Colon (tissue), 2 donors: ENCODE results near the gene CDKN1C.

Experiments
- FAIRE-seq: peaks from 2 replicates; lab custom pipeline; 2012; peaks lifted over from hg19 to GRCh38; lab: Jason Lieb, UNC
- donor health status: control.
- donor health status: control.

CDKN1C gene

DNA sequence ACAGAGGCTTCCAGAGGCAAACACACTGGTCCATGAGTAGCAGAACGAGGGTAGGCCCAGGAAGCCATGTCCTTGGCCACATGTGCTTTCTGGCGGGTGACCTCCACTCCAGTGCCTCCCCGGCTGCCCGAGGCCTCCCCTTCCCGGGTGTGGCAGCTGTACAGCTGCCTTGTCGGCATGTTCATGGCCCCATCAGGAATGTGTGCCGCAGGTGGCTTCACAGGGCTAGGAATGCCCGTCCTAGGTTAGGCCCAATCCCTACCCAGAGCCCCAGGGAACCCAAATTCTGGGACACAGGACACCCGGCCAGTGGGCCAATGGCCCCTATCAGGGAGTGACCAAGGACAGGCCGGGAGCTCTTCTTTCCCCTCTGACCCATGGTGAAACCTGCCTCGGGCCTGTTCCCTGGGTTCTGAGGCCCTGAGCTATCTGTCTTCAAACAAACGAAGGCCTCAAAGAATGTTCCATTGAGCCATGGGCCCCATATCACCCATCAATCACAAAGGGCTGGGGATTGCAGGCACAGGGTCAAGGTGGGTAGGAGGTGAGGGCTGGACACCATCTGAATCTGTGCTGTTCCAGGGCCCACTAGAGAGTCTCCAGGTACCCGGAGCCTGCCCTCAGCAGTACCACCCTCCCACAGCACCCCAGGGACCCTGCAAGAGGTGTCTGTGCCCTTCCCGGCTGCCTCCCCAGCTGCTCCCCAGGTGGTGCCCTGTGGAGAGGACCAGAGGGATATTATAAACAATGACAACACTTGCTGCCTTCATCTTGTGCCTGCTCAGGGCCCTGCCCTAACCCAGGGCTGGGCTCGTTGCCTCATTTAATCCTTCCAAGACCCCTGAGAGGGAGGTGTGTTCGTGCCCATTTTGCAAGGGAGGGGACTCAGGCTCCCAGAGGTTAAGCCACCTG lies 4.0 kb upstream of the CDKN1C start:
- FAIRE-seq: no peak

DNA sequence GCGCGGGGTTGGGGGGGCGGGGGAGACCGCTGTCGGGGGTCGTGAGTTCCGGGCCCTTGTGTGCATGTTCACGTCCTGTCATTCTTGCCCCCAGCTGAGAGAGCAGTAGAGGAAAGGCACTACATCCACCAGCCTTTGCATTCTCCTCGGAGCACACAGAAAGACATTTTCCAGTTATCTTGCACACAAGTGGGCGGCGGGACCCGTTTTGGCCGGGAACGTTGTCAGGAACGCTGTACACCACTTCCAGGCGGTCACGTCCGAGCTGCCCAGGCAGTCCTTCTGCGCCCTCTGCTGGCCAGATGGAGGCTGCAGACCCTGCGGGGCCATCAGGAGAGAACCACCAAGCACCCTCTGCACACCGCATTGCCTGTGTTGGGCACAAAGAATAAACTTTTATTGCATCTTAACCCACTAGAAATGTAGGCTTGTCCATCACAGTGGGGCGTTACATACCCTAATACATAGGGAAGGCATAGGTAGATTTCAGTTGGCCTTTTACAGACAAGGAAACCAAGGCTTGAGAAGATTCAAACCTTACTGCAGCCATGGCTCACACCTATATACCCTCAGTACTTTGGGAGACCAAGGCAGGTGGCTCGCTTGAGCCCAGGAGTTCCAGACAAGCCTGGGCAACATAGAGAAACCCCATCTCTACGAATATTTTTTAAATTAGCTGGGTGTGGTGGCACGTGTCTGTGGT lies 2.8 kb upstream of the CDKN1C start:
- FAIRE-seq: no peak

DNA sequence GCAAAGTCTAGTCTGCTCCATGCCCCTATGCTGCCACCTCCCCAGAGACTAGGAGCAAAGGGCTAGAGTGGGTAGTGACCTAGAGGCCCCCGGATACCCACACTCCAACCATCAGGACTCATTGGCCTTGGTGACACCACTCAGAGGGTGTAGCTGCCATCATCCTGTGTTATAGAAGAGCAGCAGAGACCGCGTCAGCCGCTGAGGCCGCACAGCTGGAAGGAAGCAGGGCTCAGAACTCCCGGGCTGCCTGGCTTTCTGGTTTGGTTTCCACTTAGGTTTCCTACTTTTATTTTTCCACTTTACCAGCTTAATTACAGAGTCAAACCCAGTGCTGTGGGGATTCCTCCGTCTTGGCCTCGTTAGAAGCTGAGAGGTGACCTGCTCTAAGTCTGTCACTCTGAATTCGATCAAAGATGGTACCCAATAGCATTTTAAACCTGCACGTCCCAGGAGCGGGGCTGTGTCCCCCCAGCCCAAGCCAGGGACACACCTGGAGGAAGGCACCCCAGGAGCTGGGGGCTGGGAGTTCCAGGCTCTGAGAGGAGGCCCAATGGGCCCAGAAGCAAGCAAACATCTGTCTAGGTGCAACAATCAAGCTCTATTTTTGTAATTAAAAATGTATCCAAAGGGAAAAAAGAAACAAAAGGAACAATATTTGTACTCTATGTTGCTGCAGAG lies 2.1 kb upstream of the CDKN1C start:
- FAIRE-seq: no peak

DNA sequence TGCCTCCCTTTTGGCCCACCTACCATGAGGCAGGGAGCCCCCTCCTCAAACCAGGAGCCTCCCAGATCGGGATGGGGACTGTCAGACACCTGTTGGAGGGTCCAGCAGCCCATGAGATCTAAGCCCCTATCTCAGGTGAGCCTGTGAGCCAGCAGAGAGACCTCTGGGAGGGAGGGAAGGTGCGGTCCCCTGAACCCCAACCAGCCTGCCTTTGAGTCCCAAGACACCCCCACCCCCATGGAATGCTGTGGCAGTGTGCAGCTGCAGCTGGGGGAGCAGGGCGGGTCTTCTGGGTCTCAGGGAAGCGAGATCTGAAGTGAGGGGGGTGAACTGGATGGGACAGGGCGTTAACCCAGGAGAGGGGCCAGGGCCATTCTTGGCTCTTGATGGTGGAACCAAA lies 1.4 kb upstream of the CDKN1C start:
- FAIRE-seq: no peak

DNA sequence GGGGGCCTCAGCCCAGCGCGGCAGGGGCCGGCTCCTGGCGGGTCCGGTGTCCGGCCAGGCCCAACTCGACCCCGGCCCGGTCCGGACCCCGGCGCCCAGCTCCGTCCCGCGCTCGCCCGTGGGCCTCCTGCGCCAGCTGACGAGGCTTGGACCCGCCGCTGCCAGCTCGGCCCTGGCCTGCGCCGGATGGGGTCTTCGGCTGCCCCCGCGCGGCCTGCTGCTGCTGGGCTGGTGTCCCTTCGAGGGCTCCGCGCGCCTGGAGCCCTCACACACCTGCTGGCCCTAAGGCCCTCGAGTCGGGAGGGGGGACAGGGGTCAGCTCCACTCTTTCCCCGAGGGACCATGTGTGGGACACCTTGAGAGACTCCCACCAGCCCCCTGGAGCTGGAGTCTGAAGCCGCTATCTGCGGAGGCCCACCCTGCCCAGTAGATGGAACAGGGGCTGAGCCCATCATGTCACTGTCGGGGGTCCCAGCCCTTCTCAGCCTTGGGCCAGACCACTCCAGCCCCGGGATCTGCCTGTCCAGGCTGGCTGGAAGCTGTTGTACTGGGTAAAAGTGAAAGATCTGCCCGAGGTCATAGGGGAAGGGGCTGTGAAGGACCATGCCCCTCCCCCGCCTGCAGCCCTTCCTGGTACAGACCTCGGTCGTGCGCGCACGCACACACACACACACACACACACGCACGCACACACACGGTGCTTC lies 768 bp upstream of the CDKN1C start:
- FAIRE-seq: no peak

DNA sequence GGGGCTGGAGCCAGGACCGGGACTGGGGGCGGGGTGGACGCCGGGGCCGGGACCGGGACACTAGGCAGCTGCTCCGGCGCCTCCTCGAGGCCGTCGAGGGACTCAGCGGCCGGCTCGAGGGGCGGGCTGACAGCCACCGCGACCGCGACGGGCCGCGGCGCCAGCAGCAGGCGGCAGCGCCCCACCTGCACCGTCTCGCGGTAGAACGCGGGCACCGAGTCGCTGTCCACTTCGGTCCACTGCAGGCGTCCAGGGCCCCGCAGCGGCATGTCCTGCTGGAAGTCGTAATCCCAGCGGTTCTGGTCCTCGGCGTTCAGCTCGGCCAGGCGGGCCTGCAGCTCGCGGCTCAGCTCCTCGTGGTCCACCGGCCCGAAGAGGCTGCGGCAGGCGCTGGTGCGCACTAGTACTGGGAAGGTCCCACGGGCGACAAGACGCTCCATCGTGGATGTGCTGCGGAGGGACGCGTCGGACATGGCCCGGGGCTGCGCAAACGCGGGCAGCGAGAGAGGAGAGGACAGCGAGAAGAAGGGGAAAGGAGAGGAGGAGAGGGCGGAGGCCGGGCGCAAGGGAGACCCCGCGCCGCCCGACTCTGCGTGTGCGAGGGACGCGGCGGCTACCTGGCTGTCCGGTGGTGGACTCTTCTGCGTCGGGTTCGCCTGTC lies 428 bp downstream of the CDKN1C start:
- no peak for FAIRE-seq

DNA sequence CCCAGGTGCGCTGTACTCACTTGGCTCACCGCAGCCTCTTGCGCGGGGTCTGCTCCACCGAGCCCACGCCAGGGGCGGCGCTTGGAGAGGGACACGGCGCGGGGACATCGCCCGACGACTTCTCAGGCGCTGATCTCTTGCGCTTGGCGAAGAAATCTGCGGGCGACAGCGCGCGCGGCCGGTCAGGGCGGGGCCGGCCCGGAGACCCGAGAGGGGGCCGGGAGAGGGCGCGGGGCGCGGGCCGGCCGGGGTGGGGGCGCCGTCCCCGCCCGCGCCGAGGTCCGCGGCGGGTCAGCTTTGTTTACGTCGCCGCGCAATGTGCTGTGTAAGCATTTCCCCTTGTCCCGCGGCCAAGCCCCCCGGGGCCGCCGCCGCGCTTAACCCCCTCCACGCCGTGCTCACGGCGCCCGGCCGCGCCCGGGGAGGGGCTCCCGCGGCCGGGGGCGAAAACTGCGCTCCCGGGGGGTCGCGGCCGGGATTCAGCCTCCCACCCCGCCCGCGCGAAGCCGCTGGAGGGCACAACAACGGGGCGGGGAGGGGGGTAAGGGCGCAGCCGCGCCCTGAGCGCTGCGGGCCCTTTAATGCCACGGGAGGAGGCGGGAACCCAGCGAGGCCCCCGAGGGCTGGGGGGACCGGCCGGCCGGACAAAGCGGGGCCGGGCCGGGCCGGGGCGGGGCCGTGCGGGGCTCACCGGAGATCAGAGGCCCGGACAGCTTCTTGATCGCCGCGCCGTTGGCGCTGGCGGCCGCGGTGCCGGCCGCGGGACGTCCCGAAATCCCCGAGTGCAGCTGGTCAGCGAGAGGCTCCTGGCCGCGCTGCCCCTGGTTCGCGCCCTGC lies 1.4 kb downstream of the CDKN1C start:
- FAIRE-seq: no peak

DNA sequence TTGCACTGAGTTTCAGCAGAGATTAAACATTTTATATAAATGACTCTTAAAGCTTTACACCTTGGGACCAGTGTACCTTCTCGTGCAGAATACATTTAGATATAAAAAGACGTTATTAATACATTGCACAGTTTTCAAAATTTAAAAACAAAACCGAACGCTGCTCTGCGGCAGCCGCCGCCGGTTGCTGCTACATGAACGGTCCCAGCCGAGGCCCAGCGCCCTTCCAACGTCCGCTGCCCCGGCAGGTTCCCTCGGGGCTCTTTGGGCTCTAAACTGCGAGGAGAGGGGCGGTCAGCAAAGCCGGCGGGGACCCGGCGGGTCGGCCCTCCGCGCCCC lies 2.0 kb downstream of the CDKN1C start:
- no peak for FAIRE-seq

DNA sequence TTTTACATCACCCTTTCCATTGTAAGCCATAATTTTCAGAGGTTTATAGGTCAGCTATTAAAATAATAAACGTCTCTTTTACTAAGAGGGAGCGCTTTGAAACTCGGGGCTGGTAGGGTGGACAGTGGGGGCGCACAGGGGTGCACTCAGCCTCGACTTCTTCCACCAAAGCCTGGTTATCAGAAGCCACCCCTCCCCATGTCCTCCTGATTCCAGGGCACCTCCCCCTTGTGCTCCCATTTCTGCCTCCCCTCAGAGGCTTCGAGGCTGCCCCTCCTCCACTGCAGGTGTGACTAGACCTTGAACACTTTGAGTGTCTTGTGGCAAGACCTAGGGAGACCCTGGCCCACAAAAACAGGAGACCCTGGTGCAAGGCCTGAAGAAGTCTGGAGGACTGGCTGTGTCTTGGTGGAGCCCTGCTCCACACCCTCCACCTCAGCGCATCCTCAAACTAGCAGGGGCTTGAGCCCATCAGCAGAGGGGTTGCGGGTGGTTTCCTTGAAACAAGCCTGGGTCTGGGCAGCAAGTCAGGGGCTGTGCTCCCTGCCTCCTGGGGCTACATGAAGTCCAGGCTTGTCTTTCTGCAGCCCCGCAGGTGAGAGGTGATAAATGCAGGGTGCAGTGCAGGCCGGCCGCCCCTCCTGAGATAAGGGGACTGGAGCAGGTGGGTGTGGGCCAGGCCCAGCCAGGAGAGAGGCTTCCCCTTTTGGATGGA lies 3.0 kb downstream of the CDKN1C start:
- FAIRE-seq: no peak

DNA sequence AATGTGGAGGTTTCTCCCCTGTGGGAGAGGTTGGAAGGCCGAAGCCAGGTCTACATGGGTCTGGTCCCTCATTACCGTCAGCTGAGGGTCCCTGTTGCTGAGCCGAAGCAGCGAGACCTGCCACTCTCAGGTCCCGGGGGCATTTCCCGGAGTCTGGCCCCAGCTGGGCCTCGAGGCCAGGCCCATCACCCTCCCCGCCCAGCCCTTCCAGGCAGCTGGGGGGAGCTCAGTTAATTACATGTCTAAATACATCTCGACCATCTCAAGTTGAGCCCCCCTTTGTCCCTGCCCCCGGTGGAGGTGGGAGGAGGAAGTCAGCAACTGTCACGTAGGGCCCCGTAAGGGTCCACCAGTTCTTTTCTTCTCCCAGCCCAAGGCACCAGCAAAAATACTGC lies 3.6 kb downstream of the CDKN1C start:
- FAIRE-seq: no peak

DNA sequence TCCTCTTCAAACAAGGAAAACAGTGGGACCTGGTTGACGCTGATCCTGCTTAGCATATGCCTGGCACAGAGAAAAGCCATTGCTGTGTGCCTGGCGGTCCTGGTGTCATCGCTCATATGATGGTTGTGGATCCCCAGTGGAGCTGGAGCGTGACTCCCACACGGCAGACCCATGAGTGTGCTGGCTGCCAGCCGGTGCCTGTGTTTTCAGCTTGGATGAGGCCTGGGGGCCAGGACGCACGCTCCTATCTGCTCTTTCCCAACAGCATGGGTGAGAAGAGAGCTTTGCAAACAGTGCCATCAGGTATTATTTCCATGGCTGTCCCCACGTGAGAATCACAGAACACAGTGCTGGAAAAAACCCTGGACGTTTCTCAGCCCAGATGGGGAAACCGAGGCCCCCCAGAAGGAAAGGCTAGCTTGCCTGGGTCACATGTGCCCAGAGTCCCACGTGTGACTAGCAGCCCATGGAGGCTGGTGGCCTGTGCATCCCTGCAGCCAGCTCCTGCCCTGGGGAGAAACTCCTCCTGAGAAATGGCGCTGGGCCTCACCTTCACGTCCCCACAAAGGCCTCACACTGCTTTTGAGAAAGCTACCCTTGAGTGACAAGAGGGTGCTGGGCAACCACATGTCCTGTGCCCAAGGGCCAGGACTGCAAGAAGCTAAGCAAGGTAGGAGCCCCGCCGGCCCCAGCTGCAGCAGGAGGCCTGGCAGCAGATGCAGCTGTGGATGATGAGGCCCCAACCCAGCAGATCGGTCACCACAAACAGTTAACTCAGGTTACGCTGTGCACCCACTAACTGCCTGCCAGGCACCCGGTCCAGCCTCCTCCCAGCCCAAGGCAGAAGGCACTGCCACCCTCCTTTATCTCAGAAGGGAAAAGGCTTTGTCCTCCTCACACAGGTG lies 4.2 kb downstream of the CDKN1C start:
- no peak for FAIRE-seq

DNA sequence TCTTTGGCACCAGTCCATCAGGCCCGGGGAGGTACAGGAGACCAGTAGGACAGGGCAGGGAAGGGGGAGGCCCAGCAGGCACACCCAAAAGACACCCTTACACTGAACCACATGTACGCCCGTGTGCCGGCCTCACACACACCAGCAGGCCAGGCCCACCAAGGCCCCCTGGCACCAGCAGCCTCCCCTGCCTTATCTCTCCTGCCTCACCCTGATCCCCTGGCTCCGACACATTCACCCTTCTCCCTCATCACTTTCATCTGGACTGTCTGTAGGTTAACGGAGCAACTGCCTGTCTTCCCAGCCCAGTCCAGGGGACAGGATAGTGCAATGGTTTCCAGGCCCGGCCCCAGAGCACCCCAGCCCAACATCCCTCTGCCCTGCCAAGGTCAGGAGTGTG lies 4.9 kb downstream of the CDKN1C start:
- no peak for FAIRE-seq

DNA sequence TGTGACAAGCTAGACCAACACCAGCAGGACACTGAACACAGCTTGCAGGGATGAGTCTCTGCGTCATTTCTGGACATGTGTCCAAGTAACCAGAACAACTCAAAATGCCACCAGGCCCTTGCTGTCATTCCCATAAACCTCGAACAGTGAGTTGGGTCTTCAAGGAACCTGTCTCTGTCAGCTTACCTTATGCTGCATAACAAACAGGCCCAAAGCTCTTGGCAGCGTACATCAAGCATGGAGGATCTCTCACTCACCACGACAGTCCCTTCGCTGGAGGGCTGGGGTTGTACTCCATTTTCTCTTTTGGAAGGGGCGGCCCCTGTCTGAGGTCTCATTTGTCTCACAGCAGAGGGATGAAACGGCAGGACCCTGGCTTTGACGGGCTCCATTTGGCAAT lies 6.8 kb downstream of the CDKN1C start:
- FAIRE-seq: no peak

DNA sequence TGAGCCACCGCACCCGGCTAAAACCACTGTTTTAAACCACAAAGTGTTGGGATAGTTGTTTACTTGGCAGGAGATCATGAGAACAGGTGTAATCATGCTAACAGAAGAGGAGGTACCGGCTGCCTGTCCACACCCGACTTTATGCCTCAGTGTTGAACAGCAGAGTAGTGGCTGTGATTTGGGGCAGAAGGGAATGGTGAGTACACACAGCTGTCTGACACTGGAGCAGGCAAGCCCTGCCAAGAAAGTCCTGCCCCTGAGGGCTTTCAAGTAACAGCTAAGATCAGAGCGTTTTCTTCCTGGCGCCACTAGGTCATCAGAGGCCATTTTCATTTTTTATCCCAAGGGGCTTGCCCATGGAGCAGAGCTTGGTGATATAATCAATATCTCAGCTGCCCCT lies 8.1 kb downstream of the CDKN1C start:
- no peak for FAIRE-seq

DNA sequence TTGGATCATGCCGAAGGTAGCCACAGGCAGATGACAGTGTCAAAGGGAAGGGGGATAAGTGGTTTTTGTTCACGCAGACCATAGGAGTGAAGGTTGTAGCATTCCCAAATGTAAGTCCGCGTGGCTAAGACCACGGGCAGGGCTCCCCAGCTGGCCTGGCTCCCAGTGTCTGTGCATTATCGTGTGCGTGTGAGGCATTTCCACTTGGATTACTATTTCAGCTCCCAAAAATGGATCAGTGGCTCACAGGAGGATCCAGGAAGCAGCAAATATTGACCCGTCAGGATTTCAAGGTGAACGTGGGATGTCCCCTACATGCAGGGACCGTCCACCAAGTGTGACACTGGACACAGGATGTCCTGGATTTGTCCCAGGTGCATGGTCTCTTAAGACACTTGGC lies 10.6 kb downstream of the CDKN1C start:
- no peak for FAIRE-seq

DNA sequence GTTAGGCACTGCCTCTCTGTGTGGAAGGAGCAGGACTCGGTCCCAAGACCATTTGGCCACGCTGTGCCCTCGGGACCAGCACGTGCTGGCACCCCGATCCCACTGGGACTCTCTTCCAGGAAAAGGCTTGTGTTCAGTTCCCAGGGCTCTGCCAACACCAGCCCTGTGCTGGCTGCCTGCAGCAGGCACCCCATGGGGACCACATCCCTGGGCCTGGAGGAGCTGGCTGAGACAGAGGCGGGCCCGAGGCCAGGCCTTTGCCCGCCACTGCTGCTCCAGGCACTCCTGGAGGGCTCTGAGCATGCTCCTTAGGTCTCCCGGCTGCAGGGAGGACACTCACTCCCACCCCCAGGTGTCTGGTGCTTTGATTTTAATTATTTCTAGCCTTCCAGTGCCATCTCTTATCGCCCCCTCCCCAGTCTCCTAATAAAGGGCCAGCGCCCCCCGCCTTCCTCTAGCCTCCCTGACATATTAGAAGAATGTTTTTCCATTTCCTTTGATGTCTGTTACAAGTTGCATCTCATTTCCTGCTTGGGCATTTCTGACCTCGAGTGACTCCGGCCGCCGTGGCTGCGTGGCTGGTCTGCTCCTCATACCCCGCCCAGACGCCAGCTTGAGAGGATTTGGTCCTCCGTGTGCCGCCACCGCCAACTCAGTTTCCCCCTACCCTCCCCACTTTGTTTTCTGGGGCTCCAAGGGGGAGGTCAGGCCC lies 14.4 kb downstream of the CDKN1C start:
- no peak for FAIRE-seq

DNA sequence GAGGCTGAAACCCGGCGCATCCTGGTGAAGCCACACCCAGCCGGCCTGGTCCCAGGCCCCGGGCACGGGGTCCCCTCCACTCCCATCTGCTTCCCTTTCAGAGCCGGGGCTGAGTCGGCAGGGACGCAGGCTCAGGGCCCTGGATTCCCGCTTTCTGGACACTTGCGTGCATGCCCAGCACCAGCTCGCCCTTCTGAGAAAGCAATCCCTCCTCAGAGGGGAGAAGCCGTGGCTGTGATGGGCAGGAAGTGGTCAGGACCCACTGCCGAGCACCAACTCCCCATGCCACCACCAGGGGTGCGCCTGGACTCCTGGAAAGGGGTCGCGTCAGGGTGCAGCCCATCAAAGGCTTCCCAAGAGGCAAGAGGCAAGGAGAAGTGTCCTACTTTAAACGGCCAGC lies 15.1 kb downstream of the CDKN1C start:
- FAIRE-seq: no peak

DNA sequence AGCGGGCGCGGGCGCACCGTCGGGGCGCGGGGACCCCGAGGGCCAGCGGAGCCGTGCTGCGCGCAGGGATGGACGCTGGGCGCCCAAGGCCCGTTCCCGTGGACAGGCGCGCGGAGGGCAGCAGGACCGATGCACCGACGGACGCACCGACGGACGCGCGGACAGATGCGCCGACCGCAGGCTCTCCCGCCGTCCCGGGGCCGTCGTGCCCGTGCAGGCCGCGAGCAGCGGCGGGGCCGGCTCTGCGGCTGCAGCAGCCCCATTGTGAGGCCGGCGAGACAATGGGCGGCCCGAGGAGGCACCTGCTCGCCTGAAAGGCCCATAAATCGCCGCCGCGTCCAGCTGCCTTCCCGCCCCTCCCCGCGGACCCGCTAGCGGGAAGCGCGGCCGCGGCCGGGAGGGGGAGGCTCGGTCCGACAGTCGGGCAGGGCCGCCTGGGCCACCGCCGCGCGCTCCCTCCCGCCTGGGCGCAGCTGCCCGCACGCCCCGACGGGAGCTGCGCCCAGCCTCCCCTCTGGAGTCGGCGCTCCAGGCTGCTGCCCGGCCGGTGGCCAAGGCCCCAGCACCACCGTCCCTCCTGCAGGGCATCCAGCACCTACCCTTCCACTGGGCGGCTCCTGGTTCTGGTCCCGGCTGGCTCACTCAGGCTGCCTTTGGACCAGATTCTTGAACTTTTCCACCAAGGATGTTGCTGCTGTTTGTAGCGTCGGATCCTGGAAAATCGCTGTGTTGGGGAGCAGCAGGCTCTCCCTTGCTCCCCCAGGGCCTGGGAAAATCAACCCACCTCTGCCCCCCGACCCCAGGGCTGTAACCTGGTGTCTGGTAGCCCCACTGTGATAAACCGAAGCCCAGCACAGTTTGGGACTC lies 15.8 kb downstream of the CDKN1C start:
- FAIRE-seq: no peak
